GM12872 (cell line): ENCODE measurements around the gene FLYWCH2.

Experiments used
- CTCF ChIP-seq: IDR thresholded peaks from 3 replicates; pipeline ENCODE4 v1.5.1; 2011; ENCODE audit warnings: low read depth, mild to moderate bottlenecking, low read length, moderate library complexity; ENCODE audit not compliant: insufficient read depth

The FLYWCH2 gene

DNA sequence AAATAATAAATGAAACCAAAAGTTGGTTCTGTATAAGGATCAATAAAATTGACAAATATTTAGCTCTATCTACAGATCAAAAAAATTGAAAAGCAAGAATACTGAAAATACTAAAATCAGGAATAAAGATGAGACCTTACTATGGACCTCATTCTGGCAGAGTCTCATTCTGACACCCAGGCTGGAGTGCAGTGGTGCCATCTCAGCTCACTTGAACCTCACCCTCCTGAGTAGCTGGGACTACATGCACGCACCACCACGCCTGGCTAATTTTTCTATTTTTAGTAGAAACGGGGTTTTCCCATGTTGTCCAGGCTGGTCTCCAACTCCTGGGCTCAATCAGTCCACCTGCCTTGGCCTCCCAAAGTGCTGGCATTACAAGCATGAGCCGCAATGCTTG lies 59.0 kb downstream of the FLYWCH2 start:
- TF ChIP-seq CTCF, result no peak

GRCh38 chr16:2946649-2947048 lies 63.6 kb downstream of the FLYWCH2 start:
- TF ChIP-seq CTCF, result no peak
